Measurements from ENCODE around the gene FAM120B.
"Not testable (repeated sequence)": the region's sequence is repeated elsewhere in the genome, so short reads cannot be mapped to it uniquely, and the experiment has no call there.

The FAM120B gene

GRCh38 chr6:170381562-170381961 lies 75.0 kb downstream of the FAM120B start:
- no peak for DNase-seq (ENCODE audit: low spot score)
- TF ChIP-seq, protein P1, sequence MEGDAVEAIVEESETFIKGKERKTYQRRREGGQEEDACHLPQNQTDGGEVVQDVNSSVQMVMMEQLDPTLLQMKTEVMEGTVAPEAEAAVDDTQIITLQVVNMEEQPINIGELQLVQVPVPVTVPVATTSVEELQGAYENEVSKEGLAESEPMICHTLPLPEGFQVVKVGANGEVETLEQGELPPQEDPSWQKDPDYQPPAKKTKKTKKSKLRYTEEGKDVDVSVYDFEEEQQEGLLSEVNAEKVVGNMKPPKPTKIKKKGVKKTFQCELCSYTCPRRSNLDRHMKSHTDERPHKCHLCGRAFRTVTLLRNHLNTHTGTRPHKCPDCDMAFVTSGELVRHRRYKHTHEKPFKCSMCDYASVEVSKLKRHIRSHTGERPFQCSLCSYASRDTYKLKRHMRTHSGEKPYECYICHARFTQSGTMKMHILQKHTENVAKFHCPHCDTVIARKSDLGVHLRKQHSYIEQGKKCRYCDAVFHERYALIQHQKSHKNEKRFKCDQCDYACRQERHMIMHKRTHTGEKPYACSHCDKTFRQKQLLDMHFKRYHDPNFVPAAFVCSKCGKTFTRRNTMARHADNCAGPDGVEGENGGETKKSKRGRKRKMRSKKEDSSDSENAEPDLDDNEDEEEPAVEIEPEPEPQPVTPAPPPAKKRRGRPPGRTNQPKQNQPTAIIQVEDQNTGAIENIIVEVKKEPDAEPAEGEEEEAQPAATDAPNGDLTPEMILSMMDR (IDR thresholded peaks at IDR 0.05; ENCODE audit: extremely low read depth, missing control alignments), result no peak

GRCh38 chr6:170383466-170384035 lies 77.0 kb downstream of the FAM120B start:
- no peak for DNase-seq (ENCODE audit: low spot score)
- TF ChIP-seq, protein P1 (IDR thresholded peaks at IDR 0.05; ENCODE audit: extremely low read depth, missing control alignments), result no peak

- no peak for DNase-seq (ENCODE audit: low spot score)
- TF ChIP-seq, protein P1 (IDR thresholded peaks at IDR 0.05; ENCODE audit: extremely low read depth, missing control alignments), result no peak
Observed at GRCh38 chr6:170385506-170385905, 78.9 kb downstream of the FAM120B start.

DNA sequence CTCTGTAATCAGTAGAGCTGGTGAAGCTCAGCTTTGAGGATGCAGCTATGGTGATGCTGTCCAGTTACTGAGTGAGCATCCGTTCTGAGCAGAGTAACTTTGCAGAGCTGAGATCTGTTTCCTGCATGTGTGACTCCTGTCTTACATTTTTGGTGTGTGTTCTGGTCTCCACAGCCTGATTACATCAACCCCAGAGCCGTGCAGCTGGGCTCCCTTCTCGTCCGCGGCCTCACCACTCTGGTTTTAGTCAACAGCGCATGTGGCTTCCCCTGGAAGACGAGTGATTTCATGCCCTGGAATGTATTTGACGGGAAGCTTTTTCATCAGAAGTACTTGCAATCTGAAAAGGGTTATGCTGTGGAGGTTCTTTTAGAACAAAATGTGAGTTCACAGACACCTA lies 81.6 kb downstream of the FAM120B start:
- DNase-seq (ENCODE audit: low spot score), result no peak
- TF ChIP-seq, protein P1 (IDR thresholded peaks at IDR 0.05; ENCODE audit: extremely low read depth, missing control alignments), result no peak

GRCh38 chr6:170393033-170393432 lies 86.5 kb downstream of the FAM120B start:
- DNase-seq (ENCODE audit: low spot score), result no peak
- TF ChIP-seq, protein P1 (IDR thresholded peaks at IDR 0.05; ENCODE audit: extremely low read depth, missing control alignments), result no peak

GRCh38 chr6:170393807-170394399 lies 87.3 kb downstream of the FAM120B start:
- no peak for DNase-seq (ENCODE audit: low spot score)
- TF ChIP-seq, protein P1 (IDR thresholded peaks at IDR 0.05; ENCODE audit: extremely low read depth, missing control alignments), result no peak

- TF ChIP-seq, protein P1 (IDR thresholded peaks at IDR 0.05; ENCODE audit: extremely low read depth, missing control alignments), result no peak
Observed at GRCh38 chr6:170394980-170395379, 88.4 kb downstream of the FAM120B start.

GRCh38 chr6:170398743-170399369 lies 92.3 kb downstream of the FAM120B start:
- not testable (repeated sequence) for DNase-seq (ENCODE audit: low spot score)

More at GRCh38 chr6:170394980-170395379, 88.4 kb downstream of the FAM120B start:
- no peak for DNase-seq (ENCODE audit: low spot score)

GRCh38 chr6:170399955-170400558 lies 93.5 kb downstream of the FAM120B start:
- not testable (repeated sequence) for DNase-seq (ENCODE audit: low spot score)

Data from GM20000 (cell line).